Pancreas (tissue), 10 donors: Measurements from ENCODE around the gene NXPH2. TPM values are rescaled to one million over a fixed set of nuclear protein-coding genes. Genes with fewer than 3 reads are reported as not detected.
"Not testable (repeated sequence)": the region's sequence is repeated elsewhere in the genome, so short reads cannot be mapped to it uniquely, and the experiment has no call there.

ENCODE experiments used
- ATAC-seq, 4 donors: fragments of 200-7000 bp; cut with Tn5 transposase; one replicate each; pipeline versions ENCODE4 v1.8.0 to v1.9.1; 2020; ENCODE audit warnings: mild to moderate bottlenecking in 4 of 4, moderate library complexity in 4 of 4
- DNase-seq, 6 donors: peaks; one replicate each; pipeline ENCODE4 v3.0.0-alpha.2; 2020
- FAIRE-seq: peaks from 2 replicates; lab custom pipeline; 2012; peaks lifted over from hg19 to GRCh38; lab: Jason Lieb, UNC
- H3K27ac ChIP-seq, 4 donors: fragments of 200-600 bp; sonication (generic); 1 replicate in 3 of 4; 2 replicates in 1 of 4; pipeline versions ENCODE4 v1.5.0 to v1.8.0; 2020
- H3K27me3 ChIP-seq, 4 donors: fragments of 200-600 bp; one replicate each; pipeline ENCODE4 v1.8.0; 2021
- H3K36me3 ChIP-seq, 3 donors: fragments of 200-600 bp; sonication (generic) in 1 of 3; one replicate each; pipeline versions ENCODE4 v1.5.0 to v1.8.0; 2020 to 2021
- H3K4me1 ChIP-seq, 3 donors: fragments of 200-600 bp; one replicate each; pipeline ENCODE4 v1.8.0; 2021
- H3K4me3 ChIP-seq, 4 donors: fragments of 200-600 bp; sonication (generic) in 2 of 4; one replicate each; pipeline versions ENCODE4 v1.5.0 to v1.8.0; 2020 to 2021
- H3K9me3 ChIP-seq, 4 donors: fragments of 200-600 bp; one replicate each; pipeline ENCODE4 v1.8.0; 2021
- CTCF ChIP-seq, 4 donors: fragments of 200-600 bp; sonication (generic) in 3 of 4; IDR thresholded peaks; one replicate each; pipeline versions ENCODE4 v1.5.0 to v1.8.0; 2021; ENCODE audit warnings: antibody characterized with exemption in 4 of 4
- WGBS, 2 donors: extraction: QIAGEN DNeasy Blood & Tissue Kit; methylation state at CpG; one replicate each; pipeline ENCODE4 v1.1.7; 2013; 5-methylcytosine and 5-hydroxymethylcytosine counted together
- intact Hi-C, 3 donors: fragments of 100-400 bp; cut with DNase I; formaldehyde crosslinking; loops; one replicate each; pipeline versions ENCODE4 v1.11.1 to v1.14.2; 2022
- polyA plus RNA-seq, 2 donors: library from polyadenylated mRNA; stranded (reverse); fragments of 200-250 nt; gene quantifications; one replicate each; pipeline ENCODE4 v1.2.3, GENCODE V29; 2013
- total RNA-seq, 6 donors: library from RNA; stranded (reverse); fragmentation: NEBNext Ultra II Directional in 4 of 6; extraction: Animal tissue kit (Norgen Biotek cat#: 25700) in 4 of 6; gene quantifications; one replicate each; pipeline versions ENCODE4 v1.2.1 to v1.2.4, GENCODE V29; 2021 to 2023
- donor health status: healthy with polysubstance abuse.
- donor health status: DM: no; HTN: no; CAD: no; lungs with moderate emphysema.
- donor health status: DM: no; HTN: no; CAD: no.
- donor health status: control.
- donor health status: control.
- donor health status: Bipolar disorder and iron deficiency.
- donor health status: DM: yes; HTN: yes; CAD: no.
- donor health status: DM: no; HTN: no; CAD: no.
- donor health status: DM: no; HTN: no; CAD: no.
- donor health status: DM: yes; HTN: yes; CAD: no.

The NXPH2 gene
- total and polyA plus RNA-seq, 8 donors = 0.19 TPM; not detected in 7

DNA sequence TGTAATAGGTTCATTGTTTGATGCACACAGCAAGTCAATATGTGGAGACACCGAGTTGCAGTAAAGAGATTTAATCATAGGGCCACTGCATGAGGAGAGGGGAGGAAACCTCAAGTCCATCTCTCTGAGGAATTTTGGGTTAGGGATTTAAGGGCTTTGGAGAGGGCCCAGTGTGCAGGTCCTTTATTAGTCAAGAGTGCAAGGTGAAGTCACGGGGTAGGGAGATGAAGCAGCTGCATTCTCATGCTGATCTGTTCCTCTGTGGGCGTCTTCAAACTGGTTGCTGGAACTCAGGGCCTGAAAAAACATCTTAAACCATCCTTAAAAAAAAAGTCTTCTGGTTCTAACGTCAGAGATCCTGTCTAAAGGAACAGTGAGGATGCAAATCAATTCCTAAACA lies 131.6 kb downstream of the NXPH2 start:
- TF ChIP-seq CTCF (IDR thresholded peaks at IDR 0.05) = no peak
- H3K27me3 ChIP-seq = no peaks in the 10 kb centered on the region
- 35 to 75% methylated on average over 4 of the region's 4 CpGs for WGBS, 2 donors
- FAIRE-seq (no peak), ATAC-seq (no peak), DNase-seq (no peak)
- no peaks in the 10 kb centered on the region for H3K36me3 ChIP-seq
- intact Hi-C loops = no loop called here
- H3K4me1 ChIP-seq = no peaks in the 10 kb centered on the region
- H3K9me3 ChIP-seq = no peaks in the 10 kb centered on the region
- H3K27ac ChIP-seq = no peak overlapping the region
- H3K4me3 ChIP-seq = no peak overlapping the region

DNA sequence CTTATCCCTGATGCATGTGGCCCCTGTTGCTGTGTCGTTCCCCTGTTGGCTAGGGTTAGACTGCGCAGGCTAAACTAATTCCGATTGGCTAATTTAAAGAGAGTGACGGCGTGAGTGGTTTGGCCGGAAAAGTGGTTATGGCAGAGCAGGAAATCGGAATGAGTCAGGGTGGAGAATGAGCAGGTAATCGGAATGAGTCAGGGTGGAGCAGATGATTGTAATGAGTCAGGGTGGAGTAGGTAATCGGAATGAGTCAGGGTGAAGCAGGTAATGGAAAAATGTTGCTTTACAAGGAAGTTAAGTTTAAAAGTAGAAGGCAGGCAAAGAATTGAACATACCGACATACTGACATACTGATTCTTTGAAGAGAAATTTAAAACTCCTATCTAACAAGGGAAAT lies 135.4 kb downstream of the NXPH2 start:
- H3K4me3 ChIP-seq, FAIRE-seq, ATAC-seq, H3K27ac ChIP-seq, H3K9me3 ChIP-seq, intact Hi-C loops, H3K27me3 ChIP-seq, H3K36me3 ChIP-seq, H3K4me1 ChIP-seq, DNase-seq: not testable (repeated sequence)
- 92 to 93% methylated on average over 10 of the region's 10 CpGs for WGBS, 2 donors

DNA sequence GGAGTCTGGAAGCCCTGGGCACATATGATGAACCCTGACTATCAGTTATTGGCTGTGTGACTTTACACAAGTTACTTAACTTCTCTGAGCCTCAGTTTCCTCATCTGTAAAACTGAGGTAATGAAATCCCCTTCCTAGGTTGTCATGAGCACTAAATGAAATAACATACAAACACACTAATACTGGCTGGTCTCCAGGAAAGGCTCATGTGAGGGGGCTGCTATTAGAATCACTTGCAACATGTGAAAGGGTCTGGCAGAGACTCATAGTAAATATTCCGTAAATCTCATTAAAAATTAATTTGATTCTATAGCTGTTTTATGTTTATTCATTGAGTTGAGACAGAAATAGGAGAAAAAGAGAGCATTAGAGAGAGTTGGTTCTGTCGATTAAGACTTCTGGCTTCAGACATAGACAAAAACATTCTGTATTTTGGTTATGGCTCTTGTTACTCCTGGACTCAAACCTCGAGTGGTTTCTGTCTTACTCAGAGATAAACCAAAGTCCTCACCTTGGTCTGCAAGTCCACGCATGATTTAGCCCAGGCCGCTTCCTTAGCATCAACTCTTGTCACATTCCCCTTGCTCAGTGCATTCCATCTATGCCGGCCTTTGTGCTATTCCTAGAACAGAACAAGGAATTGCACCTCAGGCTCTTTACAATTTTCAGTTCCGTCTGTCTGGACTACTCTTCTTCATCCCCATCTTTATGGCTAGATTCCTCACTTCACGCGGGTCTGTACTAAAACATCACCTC lies 139.1 kb downstream of the NXPH2 start:
- DNase-seq = no peak
- no peak for FAIRE-seq
- no peaks in the 10 kb centered on the region for H3K27me3 ChIP-seq
- 82% methylated on average over 9 of the region's 9 CpGs for WGBS, 2 donors
- no peak for ATAC-seq
- H3K4me3 ChIP-seq = no peak overlapping the region
- H3K36me3 ChIP-seq = no peaks in the 10 kb centered on the region
- H3K27ac ChIP-seq = no peak overlapping the region
- no peaks in the 10 kb centered on the region for H3K4me1 ChIP-seq
- TF ChIP-seq CTCF (IDR thresholded peaks at IDR 0.05) = no peak
- intact Hi-C loops = no loop called here
- H3K9me3 ChIP-seq = no peaks in the 10 kb centered on the region

DNA sequence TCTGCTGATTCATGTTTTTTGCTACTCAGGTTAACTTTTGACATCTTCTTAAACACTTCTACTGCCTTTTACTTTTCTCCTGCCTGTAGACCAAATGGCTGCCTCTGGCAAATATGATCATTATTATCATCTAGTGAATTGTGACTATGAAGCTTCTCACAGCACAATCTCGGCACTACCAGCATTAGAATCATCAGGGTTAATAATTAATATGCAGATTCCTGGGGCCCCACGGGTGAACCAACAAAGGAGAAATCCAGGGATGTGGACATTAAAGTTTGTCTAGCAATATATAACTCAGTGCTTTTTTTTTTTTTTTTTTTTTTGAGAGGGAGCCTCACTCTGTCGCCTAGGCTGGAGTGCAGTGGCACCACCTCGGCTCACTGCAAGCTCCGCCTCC lies 142.5 kb downstream of the NXPH2 start:
- Histone ChIP-seq H3K27ac (no peak overlapping the region), H3K4me3 (no peak overlapping the region), H3K27me3 (no peaks in the 10 kb centered on the region), H3K9me3 (no peaks in the 10 kb centered on the region), H3K36me3 (no peaks in the 10 kb centered on the region), H3K4me1 (no peaks in the 10 kb centered on the region)
- FAIRE-seq (no peak), DNase-seq (no peak), ATAC-seq (no peak)
- TF ChIP-seq CTCF (IDR thresholded peaks at IDR 0.05) = no peak
- intact Hi-C loops = no loop called here
- 62 to 67% methylated on average over 5 of the region's 5 CpGs for WGBS, 2 donors

- intact Hi-C loops = no loop called here
- no peaks in the 10 kb centered on the region for H3K36me3 ChIP-seq
- TF ChIP-seq CTCF (IDR thresholded peaks at IDR 0.05) = no peak
- H3K27ac ChIP-seq = no peak overlapping the region
- no peaks in the 10 kb centered on the region for H3K27me3 ChIP-seq
- 71 to 78% methylated on average over 4 of the region's 4 CpGs for WGBS, 2 donors
- no peaks in the 10 kb centered on the region for H3K9me3 ChIP-seq
- no peak overlapping the region for H3K4me3 ChIP-seq
- no peak for ATAC-seq
- no peaks in the 10 kb centered on the region for H3K4me1 ChIP-seq
- no peak for FAIRE-seq
- no peak for DNase-seq
Observed at GRCh38 chr2:138637061-138637460, 143.1 kb downstream of the NXPH2 start.
